Neural progenitor cell (in vitro differentiated cells): ENCODE measurements around the gene ALDH9A1.

Source experiments
- EZH2 ChIP-seq: fragments of 200-600 bp; sonication (generic); IDR thresholded peaks from 2 replicates; pipeline ENCODE4 v1.6.1; 2017; ENCODE audit warnings: antibody characterized with exemption, mild to moderate bottlenecking, moderate library complexity
- EZH2phosphoT487 ChIP-seq: fragments of 200-600 bp; sonication (generic); IDR thresholded peaks from 2 replicates; pipeline ENCODE4 v1.6.1; 2017; ENCODE audit warnings: antibody characterized with exemption
- TF ChIP-seq, protein P1 (sequence below): fragments of 200-600 bp; sonication (generic); IDR thresholded peaks from 2 replicates; pipeline ENCODE4 v1.5.1; 2017; ENCODE audit warnings: antibody characterized with exemption, mild to moderate bottlenecking

DNA sequence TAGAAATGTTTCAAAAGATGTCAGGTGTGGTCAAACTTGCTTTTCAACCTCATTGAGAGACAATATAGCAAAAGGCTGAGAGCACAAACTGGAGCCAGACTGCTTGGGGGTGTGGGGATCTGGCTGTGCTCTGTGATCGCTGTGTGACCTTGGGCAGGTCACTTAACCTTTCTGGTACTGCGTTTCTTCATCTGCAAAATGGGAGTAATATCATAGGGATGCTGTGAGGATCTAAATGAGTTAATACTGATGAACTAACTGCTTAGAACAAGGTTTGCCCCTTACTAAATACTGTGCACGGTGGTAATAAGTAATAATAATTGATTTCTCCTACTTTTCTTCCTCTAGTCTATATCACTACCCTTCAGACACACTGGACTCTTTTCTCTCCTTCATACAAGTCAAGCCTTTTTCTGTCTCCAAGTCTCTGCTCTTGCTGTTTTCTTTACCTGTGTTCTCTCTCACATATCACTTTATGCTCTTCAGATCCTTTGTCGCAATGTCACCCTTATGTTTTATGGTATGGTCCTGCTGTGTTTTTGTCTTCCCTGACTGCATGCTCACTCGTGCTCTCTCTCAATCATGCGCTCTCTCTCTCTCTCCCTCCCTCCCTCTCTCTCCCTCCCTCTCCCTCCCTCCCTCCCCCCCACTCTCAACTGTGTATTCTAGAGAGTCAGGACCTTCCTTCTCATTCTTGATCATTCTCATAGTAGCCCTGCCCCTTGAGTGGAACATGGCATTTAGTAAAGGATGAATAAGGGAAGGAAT is 64.0 kb downstream of the ALDH9A1 start:
- TF ChIP-seq EZH2 (no peak), EZH2phosphoT487 (no peak)
- TF ChIP-seq, protein P1, sequence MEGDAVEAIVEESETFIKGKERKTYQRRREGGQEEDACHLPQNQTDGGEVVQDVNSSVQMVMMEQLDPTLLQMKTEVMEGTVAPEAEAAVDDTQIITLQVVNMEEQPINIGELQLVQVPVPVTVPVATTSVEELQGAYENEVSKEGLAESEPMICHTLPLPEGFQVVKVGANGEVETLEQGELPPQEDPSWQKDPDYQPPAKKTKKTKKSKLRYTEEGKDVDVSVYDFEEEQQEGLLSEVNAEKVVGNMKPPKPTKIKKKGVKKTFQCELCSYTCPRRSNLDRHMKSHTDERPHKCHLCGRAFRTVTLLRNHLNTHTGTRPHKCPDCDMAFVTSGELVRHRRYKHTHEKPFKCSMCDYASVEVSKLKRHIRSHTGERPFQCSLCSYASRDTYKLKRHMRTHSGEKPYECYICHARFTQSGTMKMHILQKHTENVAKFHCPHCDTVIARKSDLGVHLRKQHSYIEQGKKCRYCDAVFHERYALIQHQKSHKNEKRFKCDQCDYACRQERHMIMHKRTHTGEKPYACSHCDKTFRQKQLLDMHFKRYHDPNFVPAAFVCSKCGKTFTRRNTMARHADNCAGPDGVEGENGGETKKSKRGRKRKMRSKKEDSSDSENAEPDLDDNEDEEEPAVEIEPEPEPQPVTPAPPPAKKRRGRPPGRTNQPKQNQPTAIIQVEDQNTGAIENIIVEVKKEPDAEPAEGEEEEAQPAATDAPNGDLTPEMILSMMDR, result no peak
